MCF 10A (cell line): Measurements from ENCODE around the gene LIN28B. TPM values are rescaled to one million over a fixed set of nuclear protein-coding genes. Genes with fewer than 3 reads are reported as not detected.

ENCODE experiments used
- BruUV-seq: library from RNA; stranded (reverse); fragments of 400-500 nt; replicated peaks from 2 replicates; lab custom pipeline; 2021; lab: Mats Ljungman, UMichigan
- CTCF ChIA-PET: fragments of 300-600 bp; sonication (Branson Sonifier 250); formaldehyde crosslinking; extraction: SDS; loops from one replicate; lab custom pipeline; 2021; ENCODE audit warnings: antibody characterized with exemption, inconsistent platforms; lab: Yijun Ruan, JAX
- POLR2A ChIA-PET: fragments of 300-600, 350-650 bp; sonication (Branson Sonifier 250); formaldehyde crosslinking; extraction: SDS; loops from one replicate; lab custom pipeline; 2020; ENCODE audit warnings: antibody characterized with exemption, inconsistent platforms; lab: Yijun Ruan, JAX
- DNase-seq: peaks from one replicate; pipeline ENCODE4 v3.0.0-alpha.2; 2018; ENCODE audit not compliant: unreplicated experiment
- H3K27ac Mint-ChIP-seq: one replicate; pipeline ENCODE4 v1.8.0; 2022; ENCODE audit warnings: mild to moderate bottlenecking, low read depth, mixed read lengths; ENCODE audit not compliant: unreplicated experiment
- H3K27me3 Mint-ChIP-seq: one replicate; pipeline ENCODE4 v1.8.0; 2022; ENCODE audit warnings: mixed read lengths; ENCODE audit not compliant: insufficient read depth, unreplicated experiment
- H3K36me3 Mint-ChIP-seq: one replicate; pipeline ENCODE4 v1.8.0; 2022; ENCODE audit warnings: mild to moderate bottlenecking, moderate library complexity, mixed read lengths; ENCODE audit not compliant: insufficient read depth, unreplicated experiment
- H3K4me1 Mint-ChIP-seq: one replicate; pipeline ENCODE4 v1.8.0; 2022; ENCODE audit warnings: mixed read lengths; ENCODE audit not compliant: insufficient read depth, unreplicated experiment
- H3K4me3 Mint-ChIP-seq: one replicate; pipeline ENCODE4 v1.8.0; 2022; ENCODE audit warnings: mild to moderate bottlenecking, moderate library complexity, mixed read lengths; ENCODE audit not compliant: unreplicated experiment
- H3K9me3 Mint-ChIP-seq: one replicate; pipeline ENCODE4 v1.8.0; 2022; ENCODE audit warnings: mixed read lengths; ENCODE audit not compliant: unreplicated experiment
- CTCF ChIP-seq: fragments of 200-600 bp; IDR thresholded peaks from one replicate; pipeline ENCODE4 v1.8.0; 2022; ENCODE audit warnings: antibody characterized with exemption, mild to moderate bottlenecking; ENCODE audit not compliant: unreplicated experiment
- intact Hi-C: fragments of 100-400 bp; cut with micrococcal nuclease; formaldehyde crosslinking; loops from 2 replicates; pipeline ENCODE4 v1.14.1; 2022
- total RNA-seq: library from RNA; stranded (reverse); gene quantifications from 2 replicates; pipeline ENCODE4 v1.2.3, GENCODE V29; 2022

The LIN28B gene
- total RNA-seq, 1 experiment from 2014 or later = not detected

- CTCF ChIA-PET = no interaction called here
- POLR2A ChIA-PET = no interaction called here
- Mint-ChIP-seq H3K27me3 (no peaks in the 10 kb centered on the region), H3K27ac (no peak overlapping the region), H3K36me3 (peaks cover 4% of the 10 kb centered on the region), H3K4me1 (no peaks in the 10 kb centered on the region), H3K4me3 (no peak overlapping the region), H3K9me3 (no peaks in the 10 kb centered on the region)
- BruUV-seq = no TSS peak
- no peak for DNase-seq
- intact Hi-C loops = no loop called here
- TF ChIP-seq CTCF = no peak
Observed at GRCh38 chr6:105111871-105112270, 155.0 kb downstream of the LIN28B start.

- H3K4me3 Mint-ChIP-seq = no peak overlapping the region
- no TSS peak for BruUV-seq
- H3K9me3 Mint-ChIP-seq = no peaks in the 10 kb centered on the region
- no peak for DNase-seq
- H3K4me1 Mint-ChIP-seq = no peaks in the 10 kb centered on the region
- TF ChIP-seq CTCF = no peak
- H3K27ac Mint-ChIP-seq = no peak overlapping the region
- H3K27me3 Mint-ChIP-seq = no peaks in the 10 kb centered on the region
- POLR2A ChIA-PET = interaction anchor here (0.9 kb wide), 1 partner anchor 13 kb away, joined by 4 read pairs; no protein-coding TSS in a partner anchor
- peaks cover 4% of the 10 kb centered on the region for H3K36me3 Mint-ChIP-seq
- CTCF ChIA-PET = interaction anchor here (0.6 to 1.8 kb wide), 3 partner anchors 11 to 257 kb away, joined by 3 read pairs; no protein-coding TSS in a partner anchor
- intact Hi-C loops = no loop called here
Observed at GRCh38 chr6:105112577-105112976, 155.7 kb downstream of the LIN28B start.

- Mint-ChIP-seq H3K4me3 (no peak overlapping the region), H3K27ac (no peak overlapping the region), H3K27me3 (no peaks in the 10 kb centered on the region), H3K9me3 (no peaks in the 10 kb centered on the region), H3K4me1 (no peaks in the 10 kb centered on the region), H3K36me3 (peaks cover 4% of the 10 kb centered on the region)
- BruUV-seq = no TSS peak
- TF ChIP-seq CTCF = no peak
- CTCF ChIA-PET = interaction anchor here (1.8 kb wide), 1 partner anchor 11 kb away, joined by 3 read pairs; no protein-coding TSS in a partner anchor
- POLR2A ChIA-PET = interaction anchor here (0.6 kb wide), 1 partner anchor 18 kb away, joined by 3 read pairs; no protein-coding TSS in a partner anchor
- DNase-seq = no peak
- intact Hi-C loops = no loop called here
Observed at GRCh38 chr6:105113422-105113821, 156.5 kb downstream of the LIN28B start.

GRCh38 chr6:105116150-105116549 lies 159.2 kb downstream of the LIN28B start:
- intact Hi-C loops = no loop called here
- Mint-ChIP-seq H3K27ac (no peak overlapping the region), H3K9me3 (no peaks in the 10 kb centered on the region), H3K4me1 (no peaks in the 10 kb centered on the region), H3K27me3 (no peaks in the 10 kb centered on the region), H3K4me3 (no peak overlapping the region), H3K36me3 (no peaks in the 10 kb centered on the region)
- CTCF ChIA-PET = interaction anchor here (0.5 to 1.3 kb wide), 5 partner anchors 13 to 326 kb away, joined by 3 to 6 read pairs (median 3); partner anchors contain the start of gene PREP
- TF ChIP-seq CTCF = no peak
- DNase-seq = no peak
- no TSS peak for BruUV-seq
- POLR2A ChIA-PET = interaction anchor here (0.6 to 0.7 kb wide), 2 partner anchors 121 to 243 kb away, joined by 3 read pairs; no protein-coding TSS in a partner anchor
